GM18502 (cell line): ENCODE results near the gene SLC7A9.
"Not testable (repeated sequence)": the region's sequence is repeated elsewhere in the genome, so short reads cannot be mapped to it uniquely, and the experiment has no call there.

Source experiments
- ATAC-seq: cut with Tn5 transposase; IDR thresholded peaks from one replicate; pipeline ENCODE4 v1.9.1; 2021; ENCODE audit warnings: mild to moderate bottlenecking; ENCODE audit not compliant: unreplicated experiment, poor library complexity

Gene SLC7A9

DNA sequence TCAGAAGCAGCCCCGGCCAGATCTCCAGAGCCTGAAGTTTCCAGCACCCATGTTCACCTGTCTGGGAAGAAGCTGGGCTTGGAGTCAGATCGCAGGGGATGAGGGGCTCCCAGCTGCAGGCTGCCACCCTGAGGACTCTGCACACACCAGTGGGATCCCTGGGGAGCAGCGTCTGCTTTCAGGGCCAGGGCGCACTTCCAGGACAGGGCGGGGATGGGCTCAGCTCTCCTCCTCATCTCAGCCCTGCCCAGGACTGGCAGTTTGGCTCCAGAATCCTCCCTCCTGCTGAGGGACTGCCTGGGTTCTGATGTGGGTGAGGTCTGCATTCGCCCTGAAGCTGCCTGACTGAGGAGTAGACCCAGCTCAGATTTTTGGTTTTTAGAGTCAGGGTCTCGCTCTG lies 3.5 kb downstream of the SLC7A9 start:
- ATAC-seq: no peak

DNA sequence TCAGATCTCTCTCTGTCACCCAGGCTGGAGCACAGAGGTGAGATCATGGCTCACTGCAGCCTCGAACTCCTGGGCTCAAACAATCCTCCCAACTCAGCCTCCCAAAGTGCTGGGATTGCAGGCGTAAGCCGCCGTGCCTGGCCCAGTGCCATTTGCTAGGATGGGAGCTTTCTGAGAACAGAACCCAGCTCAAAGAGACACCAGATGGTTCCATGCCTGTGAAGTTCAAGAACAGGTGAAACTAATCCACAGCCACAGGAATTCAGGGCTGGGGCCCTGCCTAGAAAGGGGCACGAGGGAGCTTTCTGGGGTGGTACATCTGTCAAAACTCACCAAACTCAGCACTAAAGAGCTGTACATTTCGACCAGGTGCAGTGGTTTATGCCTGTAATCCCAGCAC lies 4.2 kb downstream of the SLC7A9 start:
- no peak for ATAC-seq

DNA sequence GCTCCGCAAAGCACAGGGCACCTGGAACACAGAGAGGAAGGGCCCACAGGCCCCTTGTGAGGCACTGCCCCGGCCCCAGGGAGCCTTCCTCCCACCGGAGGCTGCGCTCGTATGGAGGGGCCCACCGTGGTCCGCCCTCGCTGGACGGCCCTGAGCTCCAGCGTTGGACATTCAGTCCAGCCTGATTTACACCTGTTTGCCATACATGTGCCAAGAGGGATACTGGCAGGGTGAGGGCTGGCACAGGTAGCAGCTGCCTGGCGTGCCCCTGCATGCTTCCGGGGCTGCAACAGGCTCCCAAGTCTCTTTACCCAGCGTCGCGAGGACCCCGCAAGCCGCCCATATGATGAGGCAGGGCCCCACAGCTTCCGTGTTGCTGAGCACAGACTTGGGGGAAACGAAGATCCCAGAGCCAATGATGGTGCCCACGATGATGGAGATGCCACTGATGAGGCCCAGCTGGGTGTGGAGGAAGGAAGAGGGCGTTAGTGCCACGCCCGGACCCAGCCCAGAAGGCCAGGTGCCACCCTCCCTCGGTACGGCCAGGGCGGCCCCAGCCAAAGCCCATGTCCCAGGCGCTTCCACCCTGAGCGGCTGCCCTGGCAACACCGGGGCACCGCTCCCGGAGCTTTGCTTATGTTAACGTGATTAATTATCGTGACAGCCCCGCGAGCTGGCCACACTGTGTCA lies 5.1 kb downstream of the SLC7A9 start:
- ATAC-seq: no peak

DNA sequence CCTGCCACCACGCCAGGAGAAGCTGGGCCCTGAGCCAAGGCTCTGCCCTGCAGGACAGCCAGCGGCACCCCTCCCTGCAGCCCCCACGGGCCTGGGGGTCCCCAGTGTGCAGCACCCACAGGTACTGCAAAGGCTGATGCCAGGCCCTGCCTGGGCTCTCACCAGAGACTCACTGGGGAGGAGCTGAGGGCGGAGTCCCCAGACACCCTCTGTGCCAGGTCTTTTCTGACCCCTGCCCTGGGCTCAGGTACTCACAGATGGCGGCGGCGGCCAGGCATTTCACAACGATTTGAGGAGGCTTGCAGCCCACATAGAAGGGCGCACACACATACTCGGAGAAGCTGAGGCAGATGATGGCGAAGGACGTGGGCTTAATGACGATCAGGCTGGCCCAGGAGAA lies 5.7 kb downstream of the SLC7A9 start:
- no peak for ATAC-seq

DNA sequence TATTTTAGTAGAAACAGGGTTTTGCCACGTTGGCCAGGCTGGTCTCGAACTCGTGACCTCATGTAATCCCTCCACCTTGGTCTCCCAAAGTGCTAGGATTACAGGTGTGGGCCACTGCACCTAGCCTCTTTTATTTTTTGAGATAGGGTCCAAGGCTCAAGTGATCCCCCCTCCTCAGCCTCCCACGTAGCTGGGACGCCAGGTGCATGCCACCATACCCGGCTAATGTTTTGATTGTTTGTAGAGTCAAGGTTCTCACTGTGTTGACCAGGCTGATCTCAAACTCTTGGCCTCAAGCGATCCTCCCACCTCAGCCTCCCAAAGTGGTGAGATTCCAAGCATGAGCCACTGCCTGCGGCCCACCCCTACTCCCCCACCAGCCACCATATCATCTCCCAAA lies 6.3 kb downstream of the SLC7A9 start:
- no peak for ATAC-seq

DNA sequence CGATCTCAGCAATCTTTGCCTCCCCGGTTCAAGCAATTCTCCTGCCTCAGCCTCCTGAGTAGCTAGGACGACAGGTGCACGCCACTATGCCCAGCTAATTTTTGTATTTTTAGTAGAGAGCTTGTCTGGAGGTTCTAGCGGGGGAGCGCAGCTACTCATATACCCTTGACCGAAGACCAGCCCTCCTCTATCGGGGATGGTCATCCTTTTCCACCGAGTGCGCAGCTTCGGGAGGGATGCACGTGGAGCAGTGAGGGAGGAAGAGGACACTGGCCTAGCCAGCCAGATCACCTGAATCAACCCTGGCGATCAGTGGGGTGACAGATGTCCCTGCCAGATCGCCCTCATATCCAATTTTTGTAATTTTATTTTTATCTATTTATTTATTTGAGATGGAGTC lies 6.8 kb downstream of the SLC7A9 start:
- ATAC-seq: no peak

DNA sequence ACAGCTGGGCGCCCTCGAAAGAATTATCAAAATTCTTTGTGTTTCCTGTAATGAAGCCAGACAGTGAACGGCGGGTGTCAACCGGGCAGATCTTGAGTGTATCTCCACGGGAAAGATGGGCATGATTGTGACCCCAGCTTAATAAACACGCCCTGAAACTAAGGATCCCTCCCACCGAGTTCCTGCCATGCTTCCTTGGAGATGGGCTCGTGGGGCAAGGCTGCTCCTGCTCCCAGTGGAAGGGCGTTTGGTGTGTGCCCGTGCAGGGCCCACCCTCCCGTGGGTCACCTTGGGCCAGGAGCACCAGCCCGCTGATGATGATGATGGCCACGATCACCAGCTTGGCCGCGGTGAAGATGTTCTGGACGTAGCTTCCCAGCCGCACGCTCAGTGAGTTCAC lies 7.4 kb downstream of the SLC7A9 start:
- ATAC-seq: no peak

DNA sequence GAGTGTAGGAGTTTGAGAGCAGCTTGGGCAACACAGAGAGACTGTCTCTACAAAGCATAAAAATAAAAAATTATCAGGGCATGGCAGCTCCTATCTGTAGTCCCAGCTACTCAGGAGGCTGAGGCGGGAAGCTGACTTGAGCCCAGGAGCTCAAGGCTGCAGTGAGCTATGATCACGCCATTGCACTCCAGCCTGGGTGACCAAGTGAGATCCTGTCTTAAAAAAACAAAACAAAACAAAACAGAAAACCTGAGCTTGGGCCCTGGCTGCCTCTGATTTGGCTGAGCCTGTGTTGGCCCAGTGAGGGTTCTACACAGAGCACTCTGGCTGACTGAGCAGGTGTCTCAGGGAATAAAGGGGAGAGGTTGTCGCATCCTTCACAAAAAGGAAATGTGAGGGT lies 8.0 kb downstream of the SLC7A9 start:
- no peak for ATAC-seq

DNA sequence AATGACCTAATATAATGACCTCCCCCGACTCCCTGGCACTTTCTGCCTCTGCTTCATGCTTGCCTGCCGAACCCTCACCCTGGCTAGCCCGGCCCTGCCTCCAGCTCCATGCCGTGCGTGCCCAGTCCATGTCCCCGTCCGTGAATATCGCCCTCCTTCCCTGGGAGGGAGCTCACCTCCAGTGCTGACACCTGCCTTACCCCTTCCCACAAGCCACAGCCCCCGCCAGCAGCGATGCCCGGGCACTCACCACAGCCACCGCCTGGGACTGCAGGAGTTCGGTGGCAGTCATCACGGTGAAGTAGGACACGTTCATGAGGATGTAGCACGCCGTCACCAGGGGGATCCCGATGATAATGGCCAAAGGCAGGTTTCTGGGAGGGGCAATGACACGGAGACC lies 10.0 kb downstream of the SLC7A9 start:
- no peak for ATAC-seq

DNA sequence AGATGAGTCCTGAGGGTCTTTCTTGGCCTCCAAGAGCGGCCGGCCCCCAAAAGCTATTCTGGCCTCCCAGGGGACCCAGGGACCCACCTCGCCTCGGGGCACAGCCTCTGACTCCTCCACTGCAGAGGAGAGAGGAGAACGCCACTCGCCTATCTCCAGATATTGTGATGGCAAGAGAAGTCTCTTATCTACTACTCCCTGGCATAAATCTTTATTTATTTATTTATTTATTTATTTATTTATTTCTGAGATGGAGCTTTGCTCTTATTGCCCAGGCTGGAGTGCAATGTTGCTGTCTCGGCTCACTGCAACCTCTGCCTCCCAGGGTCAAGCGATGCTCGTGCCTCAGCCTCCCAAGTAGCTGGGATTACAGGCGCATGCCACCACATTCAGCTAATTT lies 11.0 kb downstream of the SLC7A9 start:
- ATAC-seq: no peak

DNA sequence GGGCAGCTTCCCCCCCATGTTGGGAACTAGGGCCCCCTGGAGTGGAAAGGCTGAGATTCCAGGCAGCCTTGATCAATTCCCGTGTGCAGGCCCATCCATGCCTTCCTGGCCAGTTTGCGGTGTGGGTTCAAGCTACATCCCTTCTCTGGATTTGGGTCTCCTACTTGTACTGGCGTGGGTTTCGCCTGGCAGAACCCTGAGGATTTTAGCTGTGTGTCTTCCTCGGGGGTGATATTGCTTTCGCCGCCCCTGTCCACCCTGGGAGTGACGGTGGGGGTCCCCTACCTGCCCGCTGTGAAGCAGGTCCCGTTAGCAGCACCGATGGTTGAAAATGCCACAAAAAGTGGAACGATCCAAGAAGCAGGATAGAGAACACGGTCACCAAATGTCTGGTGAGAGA lies 11.4 kb downstream of the SLC7A9 start:
- ATAC-seq: no peak

DNA sequence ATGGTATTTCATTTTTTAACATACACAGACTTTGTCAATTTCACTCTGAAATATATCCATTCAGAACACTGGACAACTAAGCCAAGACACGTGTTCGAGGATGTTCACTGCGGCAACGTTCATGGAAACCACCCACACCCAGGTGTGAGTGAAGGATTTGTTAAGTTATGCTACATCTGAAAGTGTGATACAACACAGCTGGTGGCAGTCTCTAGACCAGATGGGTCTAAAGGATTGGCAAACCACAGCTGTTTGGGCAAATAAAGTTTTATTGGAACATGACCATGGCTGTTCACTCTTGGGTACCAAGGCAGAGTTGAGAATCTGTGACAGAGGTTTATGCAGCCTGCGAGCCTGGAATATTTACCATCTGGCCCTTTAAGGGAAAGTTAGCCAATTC lies 12.0 kb downstream of the SLC7A9 start:
- ATAC-seq: no peak

DNA sequence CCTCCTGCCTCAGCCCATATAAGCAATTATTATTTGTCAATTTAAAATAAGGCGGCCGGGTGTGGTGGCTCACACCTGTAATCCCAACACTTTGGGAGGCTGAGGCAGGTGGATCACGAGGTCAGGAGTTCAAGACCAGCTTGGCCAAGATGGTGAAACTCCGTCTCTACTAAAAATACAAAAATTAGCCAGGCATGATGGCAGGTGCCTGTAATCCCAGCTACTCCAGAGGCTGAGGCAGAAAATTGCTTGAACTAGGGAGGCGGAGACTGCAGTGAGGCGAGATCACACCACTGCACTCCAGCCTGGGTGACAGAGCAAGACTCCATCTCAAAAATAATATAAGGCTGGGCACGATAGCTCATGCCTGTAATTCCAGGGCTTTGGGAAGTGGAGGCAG lies 12.7 kb downstream of the SLC7A9 start:
- not testable (repeated sequence) for ATAC-seq

DNA sequence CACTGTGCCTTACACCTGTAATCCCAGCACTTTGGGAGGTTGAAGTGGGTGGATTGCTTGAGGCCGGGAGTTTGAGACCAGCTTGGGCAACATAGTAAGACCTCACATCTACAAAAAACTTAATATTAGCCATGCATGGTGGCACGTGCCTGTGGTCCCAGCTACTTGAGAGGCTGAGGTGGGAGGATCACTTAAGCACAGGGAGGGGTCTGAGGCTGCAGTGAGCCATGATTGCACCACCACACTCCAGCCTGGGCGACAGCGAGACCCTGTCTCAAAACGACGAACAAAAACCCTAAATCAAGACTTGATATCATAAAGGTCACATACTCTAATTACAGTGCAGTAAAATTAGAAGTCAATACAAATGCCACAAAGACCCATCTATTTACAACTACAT lies 17.4 kb downstream of the SLC7A9 start:
- no peak for ATAC-seq

DNA sequence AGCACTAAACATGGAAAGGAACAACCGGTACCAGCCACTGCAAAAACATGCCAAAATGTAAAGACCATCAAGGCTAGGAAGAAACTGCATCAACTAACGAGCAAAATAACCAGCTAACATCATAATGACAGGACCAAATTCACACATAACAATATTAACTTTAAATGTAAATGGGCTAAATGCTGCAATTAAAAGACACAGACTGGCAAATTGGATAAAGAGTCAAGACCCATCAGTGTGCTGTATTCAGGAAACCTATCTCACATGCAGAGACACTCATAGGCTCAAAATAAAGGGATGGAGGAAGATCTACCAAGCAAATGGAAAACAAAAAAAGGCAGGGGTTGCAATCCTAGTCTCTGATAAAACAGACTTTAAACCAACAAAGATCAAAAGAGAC lies 21.5 kb downstream of the SLC7A9 start:
- not testable (repeated sequence) for ATAC-seq

DNA sequence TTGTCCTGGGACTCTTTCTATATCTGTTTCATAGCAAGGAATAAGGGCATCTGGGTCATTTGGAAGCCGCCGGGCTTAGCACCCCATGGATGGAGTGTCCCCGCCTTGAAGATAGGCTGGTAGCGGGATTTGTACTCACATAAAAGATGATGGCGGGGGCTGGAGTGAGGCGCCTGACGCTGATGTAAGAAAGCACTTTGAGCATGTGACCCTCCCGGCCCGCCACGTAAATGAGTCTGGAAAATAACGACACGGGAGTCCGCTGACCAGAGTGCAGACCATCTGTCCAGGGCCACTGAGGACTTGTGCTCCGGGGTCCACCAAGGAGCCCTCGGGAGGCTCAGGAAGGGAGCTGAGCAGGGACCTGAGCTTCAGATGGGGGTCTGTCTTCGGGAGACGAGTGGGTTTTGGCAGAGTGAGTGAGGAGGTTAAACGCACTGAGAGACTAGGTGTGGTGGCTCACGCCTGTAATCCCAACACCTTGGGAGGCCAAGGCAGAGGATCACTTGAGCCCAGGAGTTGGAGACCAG lies 25.8 kb downstream of the SLC7A9 start:
- ATAC-seq: no peak

DNA sequence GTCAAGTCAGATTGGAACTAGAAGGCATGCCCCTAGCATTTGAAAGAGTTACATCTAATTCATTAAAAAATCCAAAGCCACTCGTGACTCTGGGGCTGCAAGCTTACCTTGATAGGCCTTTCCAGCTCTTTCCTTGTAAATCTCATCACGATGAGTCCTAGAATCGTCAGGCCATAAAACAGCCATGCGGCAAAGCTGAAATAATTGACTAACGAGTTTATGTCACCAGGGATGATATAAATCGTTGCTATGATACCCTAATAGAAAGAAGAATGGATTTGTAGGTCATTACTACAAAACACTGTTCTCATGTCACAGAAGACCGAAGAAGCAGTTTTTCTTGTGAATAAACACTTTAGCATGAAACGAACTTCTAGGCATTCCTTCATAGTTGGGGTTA lies 27.5 kb downstream of the SLC7A9 start:
- no peak for ATAC-seq

DNA sequence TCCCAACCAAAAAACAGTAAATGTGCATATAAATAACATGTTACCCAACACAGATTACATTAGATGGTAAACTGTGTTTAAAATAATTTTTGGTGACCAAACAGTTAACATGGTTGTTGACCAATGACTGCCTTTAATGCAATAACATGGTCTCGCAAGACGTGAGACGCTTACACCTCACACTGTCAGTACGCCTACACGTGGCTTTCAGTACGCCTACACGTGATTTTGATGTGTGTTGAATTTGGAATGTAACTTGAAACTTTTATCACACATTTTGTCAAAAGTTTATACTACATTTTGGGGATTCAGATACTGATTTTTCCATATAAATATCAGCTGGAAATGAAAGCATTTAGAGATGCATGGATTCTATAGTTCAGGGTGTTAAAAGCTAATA lies 32.0 kb downstream of the SLC7A9 start:
- no peak for ATAC-seq

DNA sequence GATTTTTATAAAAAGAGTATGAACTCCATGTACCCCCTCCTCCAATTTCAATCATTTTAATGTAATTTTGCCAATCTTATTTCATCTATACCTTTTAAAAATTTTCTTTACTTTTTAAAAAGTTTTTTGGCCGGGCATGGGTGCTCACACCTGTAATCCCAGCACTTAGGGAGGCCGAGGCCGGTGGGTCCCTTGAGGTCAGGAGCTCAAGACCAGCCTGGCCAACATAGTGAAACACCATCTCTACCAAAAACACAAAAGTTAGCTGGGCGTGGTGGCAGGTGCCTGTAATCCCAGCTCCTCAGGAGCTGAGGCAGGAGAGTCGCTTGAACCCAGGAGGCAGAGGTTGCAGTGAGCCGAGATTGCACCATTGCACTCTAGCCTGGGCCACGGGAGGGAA lies 36.2 kb downstream of the SLC7A9 start:
- ATAC-seq: not testable (repeated sequence)

DNA sequence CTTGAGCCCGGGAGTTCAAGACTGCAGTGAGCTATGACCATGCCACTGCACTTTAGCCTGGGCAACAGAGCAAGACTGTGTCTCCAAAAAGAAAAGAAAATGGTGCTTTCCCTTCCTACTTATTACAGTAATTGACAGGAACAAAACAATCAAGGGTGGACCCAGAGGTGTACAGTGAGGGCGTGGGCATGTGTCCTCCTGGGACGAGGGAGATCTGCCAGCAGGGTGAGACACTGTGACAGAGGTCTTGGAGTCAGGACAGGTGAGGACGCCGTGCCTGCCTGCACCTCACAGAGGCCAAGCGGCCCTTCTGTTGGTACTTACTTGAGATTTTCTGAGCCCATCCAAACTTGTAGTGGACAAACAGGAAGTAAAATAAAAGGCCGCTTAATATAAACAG lies 36.7 kb downstream of the SLC7A9 start:
- ATAC-seq: not testable (repeated sequence)

DNA sequence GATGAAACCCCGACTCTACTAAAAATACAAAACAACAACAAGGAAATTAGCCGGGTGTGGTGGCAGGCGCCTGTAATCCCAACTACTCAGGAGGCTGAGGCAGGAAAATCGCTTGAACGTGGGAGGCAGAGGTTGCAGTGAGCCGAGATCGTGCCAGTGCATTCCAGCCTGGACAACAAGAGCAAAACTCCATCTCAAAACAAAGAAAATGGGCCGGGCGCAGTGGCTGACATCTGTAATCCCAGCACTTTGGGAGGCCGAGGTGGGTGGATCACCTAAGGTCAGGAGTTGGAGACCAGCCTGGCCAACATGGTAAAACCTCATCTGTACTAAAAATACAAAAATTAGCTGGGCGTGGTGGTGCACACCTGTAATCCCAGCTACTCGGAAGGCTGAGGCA lies 37.5 kb downstream of the SLC7A9 start:
- not testable (repeated sequence) for ATAC-seq

DNA sequence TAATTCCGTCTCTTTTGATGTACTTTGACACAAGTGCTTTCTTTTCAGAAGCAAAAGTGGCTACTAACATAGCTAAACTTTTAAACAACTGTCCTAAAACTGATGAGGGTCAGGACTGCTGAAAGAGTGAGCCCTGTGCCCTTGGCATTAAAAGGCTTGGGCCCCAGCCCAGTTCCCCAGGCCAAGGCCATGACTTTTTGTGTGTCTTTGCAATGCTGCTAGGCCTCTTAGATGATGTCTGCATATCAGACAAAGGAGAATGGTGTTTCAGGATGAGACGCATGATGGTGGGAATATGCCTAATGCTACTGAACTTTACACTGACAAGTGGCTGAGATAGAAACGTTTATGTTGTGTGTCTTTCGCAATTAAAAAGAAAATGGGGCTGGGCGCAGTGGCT lies 38.0 kb downstream of the SLC7A9 start:
- no peak for ATAC-seq
